Measurements from ENCODE around the gene TAS2R19. TPM values are rescaled to one million over a fixed set of nuclear protein-coding genes. Genes with fewer than 3 reads are reported as not detected.

TAS2R19 gene
- total RNA-seq, 1 experiment from 2014 or later, result 2.6 TPM

DNA sequence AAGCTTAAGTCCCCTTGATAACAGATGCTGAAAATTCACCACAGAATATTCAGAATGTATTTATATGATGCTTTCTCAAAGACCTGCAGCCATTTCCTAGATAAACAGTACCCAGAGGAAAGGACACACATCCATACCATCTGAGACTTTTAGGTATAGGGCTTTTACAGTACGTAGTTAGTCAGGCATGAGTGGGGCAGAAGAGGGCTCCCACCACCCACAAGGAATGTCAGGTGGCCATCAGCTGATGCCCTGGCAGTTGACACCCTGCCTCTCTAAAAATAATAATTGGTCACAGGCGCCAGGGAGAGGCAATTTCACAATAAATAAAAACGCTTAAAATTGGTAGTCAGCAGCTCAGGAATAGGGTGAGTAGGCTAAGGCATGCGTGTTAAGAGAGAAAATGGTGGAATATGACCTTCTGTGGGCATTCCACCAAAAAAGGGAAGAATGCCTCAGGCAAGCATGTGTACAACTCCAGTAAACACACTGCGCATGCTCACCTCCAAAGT lies 47.5 kb upstream of the TAS2R19 start:
- no peaks in the 10 kb centered on the region for H3K9me3 Mint-ChIP-seq
- no CpG with 5 or more reads among the region's 5 CpGs for WGBS (ENCODE audit: extremely low coverage, insufficient read length, low lambda C conversion rate)
- Histone ChIP-seq H3K23me2 (ENCODE audit: insufficient read length, low read depth, low read length, poor library complexity, severe bottlenecking) (no peaks in the 10 kb centered on the region), H3K4me1 (ENCODE audit: insufficient read depth, low read length) (no peaks in the 10 kb centered on the region; the same call in 1 of the 2 replicates), H3K18ac (ENCODE audit: insufficient read length, low read depth, low read length) (no peak overlapping the region), H3T11ph (ENCODE audit: low read length) (no peak overlapping the region), H3K23ac (ENCODE audit: insufficient read length, low read depth, low read length) (no peak overlapping the region), H3K27me3 (ENCODE audit: insufficient read depth, low read length) (no peaks in the 10 kb centered on the region; the same call in 1 of the 2 replicates), H3K79me2 (ENCODE audit: insufficient read depth, low read length) (peaks cover 2% of the 10 kb centered on the region; the same call in 1 of the 2 replicates), H3K4me2 (ENCODE audit: insufficient read depth, insufficient read length, low read length) (no peak overlapping the region), H2BK12ac (ENCODE audit: insufficient read length, low read depth, low read length) (no peak overlapping the region), H4K8ac (replicated peaks; ENCODE audit: insufficient read length, low read depth, low read length) (no peak overlapping the region), H4K91ac (ENCODE audit: insufficient read length, low read depth, low read length) (no peak overlapping the region), H2BK5ac (ENCODE audit: insufficient read length, low read length) (no peak overlapping the region), H3K4ac (ENCODE audit: low read depth, low read length) (no peak overlapping the region), H3K9me3 (ENCODE audit: control insufficient read depth, low read depth, low read length) (no peaks in the 10 kb centered on the region), H3K9ac (ENCODE audit: extremely low read depth, insufficient read length, low read length) (no peak overlapping the region), H2BK15ac (ENCODE audit: low read depth, low read length) (no peak overlapping the region), H3K79me1 (ENCODE audit: insufficient read depth, low read depth, low read length, poor library complexity, severe bottlenecking) (no peaks in the 10 kb centered on the region), H2AK5ac (ENCODE audit: insufficient read length, low read length) (no peak overlapping the region), H2BK20ac (ENCODE audit: low read depth, low read length, poor library complexity, severe bottlenecking) (no peak overlapping the region), H2AFZ (ENCODE audit: low read length) (no peak overlapping the region), H2BK120ac (ENCODE audit: low read depth, low read length, poor library complexity, severe bottlenecking) (no peak overlapping the region), H4K20me1 (ENCODE audit: control insufficient read depth, insufficient read depth, insufficient read length) (no peaks in the 10 kb centered on the region), H4K5ac (ENCODE audit: insufficient read length, low read depth, low read length) (no peak overlapping the region), H3K56ac (ENCODE audit: insufficient read length, low read depth, low read length) (no peak overlapping the region), H3K14ac (ENCODE audit: insufficient read depth, low read length) (no peak overlapping the region), H3K27ac (ENCODE audit: insufficient read length, low read depth, low read length) (no peak overlapping the region)
- H3K4me1 Mint-ChIP-seq, result peaks cover 18 to 19% of the 10 kb centered on the region in 2 experiments
- peaks cover 0 to 4% (median 0%) of the 10 kb centered on the region in 3 experiments; a peak in 3 of 7 replicates for H3K36me3 Mint-ChIP-seq (ENCODE audit: insufficient read depth in 1 of 3, low read depth in 3 of 3)
- TF ChIP-seq, protein P1, sequence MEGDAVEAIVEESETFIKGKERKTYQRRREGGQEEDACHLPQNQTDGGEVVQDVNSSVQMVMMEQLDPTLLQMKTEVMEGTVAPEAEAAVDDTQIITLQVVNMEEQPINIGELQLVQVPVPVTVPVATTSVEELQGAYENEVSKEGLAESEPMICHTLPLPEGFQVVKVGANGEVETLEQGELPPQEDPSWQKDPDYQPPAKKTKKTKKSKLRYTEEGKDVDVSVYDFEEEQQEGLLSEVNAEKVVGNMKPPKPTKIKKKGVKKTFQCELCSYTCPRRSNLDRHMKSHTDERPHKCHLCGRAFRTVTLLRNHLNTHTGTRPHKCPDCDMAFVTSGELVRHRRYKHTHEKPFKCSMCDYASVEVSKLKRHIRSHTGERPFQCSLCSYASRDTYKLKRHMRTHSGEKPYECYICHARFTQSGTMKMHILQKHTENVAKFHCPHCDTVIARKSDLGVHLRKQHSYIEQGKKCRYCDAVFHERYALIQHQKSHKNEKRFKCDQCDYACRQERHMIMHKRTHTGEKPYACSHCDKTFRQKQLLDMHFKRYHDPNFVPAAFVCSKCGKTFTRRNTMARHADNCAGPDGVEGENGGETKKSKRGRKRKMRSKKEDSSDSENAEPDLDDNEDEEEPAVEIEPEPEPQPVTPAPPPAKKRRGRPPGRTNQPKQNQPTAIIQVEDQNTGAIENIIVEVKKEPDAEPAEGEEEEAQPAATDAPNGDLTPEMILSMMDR (conservative IDR thresholded peaks at IDR 0.05), result no peak
- no peaks in the 10 kb centered on the region; the same call in none of the 2 replicates for H3K27me3 Mint-ChIP-seq (ENCODE audit: low read depth)
- H3K27ac Mint-ChIP-seq, result no peak overlapping the region
- no peak overlapping the region for H3K4me3 Mint-ChIP-seq
- no peak for DNase-seq
